Stimulated activated CD4-positive, alpha-beta T cell treated with anti-CD3 and anti-CD28 coated beads, Interleukin-2, amount 100 ng/mL, for 24 hours (primary cell): ENCODE results near the gene SZT2.
"Not testable (repeated sequence)": the region's sequence is repeated elsewhere in the genome, so short reads cannot be mapped to it uniquely, and the experiment has no call there.

ENCODE experiments used
- DNase-seq, 2 donors: peaks; one replicate each; pipeline ENCODE4 v3.0.0-alpha.2; 2020

SZT2 gene

DNA sequence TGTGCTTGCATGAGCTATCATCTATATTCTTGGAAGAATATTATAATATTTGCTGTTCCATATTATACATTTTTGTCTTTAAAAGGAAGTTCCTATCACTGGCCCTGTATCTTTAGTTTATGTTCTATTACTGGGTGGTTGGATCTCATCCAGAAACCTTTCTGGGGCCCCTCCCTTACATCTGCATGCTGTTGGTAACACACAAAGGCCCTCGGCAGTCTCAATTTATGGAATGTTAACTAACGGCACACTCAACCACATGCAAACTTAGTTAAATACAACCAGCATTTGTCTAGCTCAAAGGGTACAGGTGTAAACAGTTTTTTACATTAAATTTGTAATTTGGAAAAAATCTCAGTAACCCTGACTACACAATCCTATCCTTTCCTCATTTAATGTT lies 73.8 kb downstream of the SZT2 start:
- no peak for DNase-seq

DNA sequence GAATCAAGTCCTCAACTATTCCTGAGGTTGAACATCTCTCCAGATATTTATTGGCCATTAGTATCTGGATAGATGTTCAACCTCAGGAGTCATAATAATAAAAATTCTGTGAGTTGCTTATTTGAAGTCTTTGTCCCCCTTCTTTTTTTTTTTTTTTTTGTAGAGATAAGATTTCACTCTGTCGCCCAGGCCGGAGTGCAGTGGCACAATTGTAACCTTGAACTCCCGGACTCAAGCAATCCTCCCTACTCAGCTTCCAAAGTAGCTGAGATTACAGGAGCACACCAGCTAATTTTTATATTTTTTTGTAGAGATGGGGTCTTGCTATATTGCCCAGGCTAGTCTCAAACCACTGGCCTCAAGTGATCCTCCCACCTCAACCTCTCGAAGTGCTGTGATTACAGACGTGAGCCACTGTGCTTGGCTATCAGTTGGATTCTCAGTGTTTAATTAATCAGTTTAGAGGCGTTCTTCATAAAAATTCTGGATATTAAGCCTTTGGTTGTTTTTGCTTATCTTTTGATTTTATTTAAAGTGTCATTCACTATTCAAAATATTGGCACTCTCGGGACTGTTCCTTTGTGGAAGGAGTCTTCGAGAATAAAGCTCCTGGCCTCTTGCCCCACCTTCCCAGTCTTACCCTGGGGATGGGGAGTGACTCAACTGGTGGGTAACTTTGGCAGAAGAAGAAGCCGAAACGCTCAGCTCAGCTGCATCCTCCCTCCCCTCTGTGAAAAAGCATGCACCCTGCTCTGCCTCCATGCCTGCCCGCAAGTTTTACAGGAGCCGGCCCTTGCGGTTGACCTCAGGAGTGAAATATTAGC lies 75.2 kb downstream of the SZT2 start:
- DNase-seq: no peak

DNA sequence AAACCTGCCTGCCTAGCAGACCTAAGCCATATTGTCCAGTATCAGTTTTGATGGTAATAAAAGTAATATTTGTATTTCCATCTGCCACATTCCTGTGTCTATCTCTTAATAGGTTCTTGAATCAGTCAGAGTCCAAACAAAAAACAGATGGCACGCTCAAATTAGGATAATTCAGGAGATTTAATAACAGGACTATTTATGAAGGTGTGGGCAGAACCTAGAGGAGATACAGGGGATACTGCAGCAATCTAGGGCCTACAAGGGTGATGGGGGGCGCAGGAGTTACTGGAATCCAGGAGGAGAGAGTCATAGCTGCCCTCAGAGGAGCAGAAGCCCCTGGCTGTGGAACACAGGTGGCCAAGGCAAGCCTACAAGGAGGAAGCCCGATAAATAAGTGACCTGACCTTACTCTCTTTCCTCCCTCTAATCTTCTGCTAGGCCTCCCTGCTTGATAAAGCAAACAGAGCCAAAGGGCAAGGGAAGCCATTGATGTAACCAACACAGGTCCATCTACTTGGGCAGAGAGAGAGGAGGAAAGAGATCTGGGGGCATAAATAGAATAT lies 75.9 kb downstream of the SZT2 start:
- DNase-seq: no peak

DNA sequence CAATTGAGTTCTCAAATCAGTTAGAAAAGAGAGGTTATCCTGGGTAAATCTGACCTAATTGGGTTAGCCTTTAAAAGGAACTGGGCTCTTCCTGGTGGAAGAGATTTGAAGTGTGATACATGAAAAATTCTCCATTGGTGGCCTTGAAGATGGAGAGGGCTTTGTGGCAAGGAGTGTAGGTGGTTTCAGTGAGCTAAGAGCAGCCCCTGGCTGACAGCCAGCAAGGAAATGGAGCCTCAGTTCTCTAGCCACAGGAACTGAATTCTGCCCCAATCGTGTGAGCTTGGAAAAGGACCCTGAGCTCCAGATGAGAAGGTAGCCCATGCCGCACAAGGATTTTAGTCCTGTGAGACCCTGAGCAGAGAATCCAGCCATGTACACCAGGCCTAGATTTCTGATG lies 76.7 kb downstream of the SZT2 start:
- no peak for DNase-seq

DNA sequence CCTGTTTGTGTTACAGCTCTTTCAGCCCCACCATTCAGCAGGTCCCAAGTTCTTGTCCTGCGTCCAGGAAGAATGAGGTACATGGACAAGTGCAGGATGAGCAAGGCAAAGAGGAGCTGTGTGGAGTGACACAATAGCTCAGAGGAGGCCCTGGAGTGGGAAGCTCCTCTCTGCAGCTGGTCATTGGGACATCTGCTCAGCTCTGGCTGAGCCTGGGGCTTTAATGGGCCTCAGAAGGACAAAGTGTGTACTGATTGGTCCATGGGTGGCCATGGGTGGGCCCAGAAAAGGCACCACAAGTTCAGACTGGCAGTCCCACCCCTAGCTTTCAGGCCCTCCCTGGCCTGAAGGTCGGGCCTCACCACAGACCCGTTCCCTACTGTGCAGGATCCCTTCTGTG lies 78.7 kb downstream of the SZT2 start:
- no peak for DNase-seq

DNA sequence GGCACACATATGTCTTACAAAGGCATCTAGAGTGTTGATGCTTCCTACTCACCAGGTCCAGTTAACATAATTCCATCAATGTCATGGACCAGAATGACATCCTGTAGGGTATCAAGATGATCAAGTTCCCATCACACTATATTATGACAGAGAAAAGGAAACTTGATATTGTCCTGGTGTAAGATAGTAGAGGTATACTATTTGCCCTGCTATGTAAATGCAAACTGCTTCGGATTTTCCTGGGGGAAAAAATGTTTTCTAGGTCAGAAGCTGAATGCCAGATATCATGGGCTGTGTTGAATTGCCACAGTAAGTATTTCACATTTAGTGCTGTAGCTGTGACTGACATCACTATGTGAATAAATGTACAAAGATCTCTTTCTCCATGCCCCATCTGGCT lies 80.2 kb downstream of the SZT2 start:
- no peak for DNase-seq

DNA sequence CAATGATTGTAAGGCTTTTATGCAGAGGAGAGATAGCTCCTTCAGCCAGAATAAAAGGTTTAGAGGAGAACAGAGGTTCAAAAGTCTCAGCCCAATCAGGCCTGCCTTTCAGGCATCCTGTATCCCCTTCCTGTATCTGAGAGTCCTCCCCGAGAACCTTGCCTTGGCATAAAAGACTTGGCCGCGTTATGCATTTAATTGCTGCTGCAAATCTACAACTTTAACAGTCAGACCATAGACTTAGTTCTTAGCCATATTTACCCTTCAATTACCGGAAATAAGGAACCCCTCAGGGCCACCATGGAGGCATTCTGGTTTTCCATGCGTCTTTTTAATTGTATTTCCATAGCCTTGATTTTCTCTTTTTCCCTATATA lies 82.4 kb downstream of the SZT2 start:
- DNase-seq: no peak

DNA sequence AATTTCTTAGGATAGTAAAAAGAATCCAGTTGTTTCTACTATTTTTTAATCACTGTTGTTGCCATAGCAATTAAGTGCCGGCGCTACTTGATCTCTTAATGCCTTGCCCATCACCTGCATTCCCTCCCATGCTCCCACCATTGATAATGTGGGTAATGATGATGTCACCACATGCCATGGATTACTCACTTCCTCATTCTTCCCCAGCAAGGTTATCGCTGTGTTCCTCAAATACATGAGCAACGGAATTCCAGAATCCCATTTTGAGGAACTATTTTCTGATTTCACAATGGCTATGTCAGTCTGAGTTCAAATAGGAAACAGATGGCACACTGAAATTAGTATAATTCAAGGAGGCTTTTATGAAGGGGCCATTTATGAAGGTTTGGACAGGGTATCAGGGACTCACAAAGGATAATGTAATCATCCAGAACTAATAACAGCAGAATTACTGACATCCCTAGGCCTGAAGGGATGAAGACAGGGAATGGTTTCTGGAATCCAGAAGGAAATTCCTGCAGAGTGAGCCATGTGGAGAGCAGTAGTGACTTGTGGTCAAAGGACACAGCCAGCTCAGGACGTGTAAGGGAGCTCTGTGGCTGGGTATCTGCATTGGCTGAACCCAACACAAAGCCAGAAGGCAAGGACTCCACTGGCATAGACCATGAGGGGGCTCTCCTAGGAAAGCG lies 82.9 kb downstream of the SZT2 start:
- DNase-seq: not testable (repeated sequence)

DNA sequence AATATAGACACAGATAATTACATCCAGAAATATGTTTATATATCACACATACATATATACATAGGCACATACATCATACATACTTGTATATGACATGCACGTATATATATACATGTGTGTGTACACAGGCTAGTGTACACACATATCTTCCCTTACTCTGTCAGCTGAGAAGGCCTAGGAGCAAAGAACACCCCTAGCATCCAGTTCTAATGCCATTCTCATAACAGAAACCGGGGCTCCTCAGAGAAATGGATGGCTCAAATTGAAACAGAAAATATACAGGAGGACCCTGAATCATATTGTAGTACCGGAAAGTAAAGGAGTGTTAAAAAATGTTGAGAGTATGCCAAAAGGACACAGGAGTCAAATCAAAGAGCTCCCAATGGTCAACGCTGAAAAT lies 83.8 kb downstream of the SZT2 start:
- no peak for DNase-seq

DNA sequence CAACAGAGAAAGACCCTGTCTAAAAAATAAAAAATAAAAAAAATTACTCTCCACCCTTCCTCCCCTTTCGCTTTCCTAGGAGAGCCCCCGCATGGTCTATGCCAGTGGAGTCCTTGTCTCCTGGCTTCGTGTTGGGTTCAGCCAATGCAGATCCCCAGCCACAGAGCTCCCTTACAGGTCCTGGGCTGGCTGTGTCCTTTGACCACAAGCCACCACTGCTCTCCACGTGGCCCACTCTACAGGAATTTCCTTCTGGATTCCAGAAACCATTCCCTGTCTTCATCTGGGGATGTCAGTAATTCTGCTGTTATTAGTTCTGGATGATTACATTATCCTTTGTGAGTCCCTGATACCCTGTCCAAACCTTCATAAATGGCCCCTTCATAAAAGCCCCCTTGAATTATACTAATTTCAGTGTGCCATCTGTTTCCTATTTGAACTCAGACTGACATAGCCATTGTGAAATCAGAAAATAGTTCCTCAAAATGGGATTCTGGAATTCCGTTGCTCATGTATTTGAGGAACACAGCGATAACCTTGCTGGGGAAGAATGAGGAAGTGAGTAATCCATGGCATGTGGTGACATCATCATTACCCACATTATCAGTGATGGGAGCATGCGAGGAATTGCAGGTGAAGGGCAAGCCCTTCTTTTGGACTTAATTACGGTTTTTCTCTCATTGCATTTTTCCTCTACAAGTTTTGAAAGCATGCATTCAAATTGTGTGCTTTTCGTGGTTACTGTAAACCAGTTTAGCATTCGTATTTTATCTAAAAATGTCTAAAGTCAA lies 86.1 kb downstream of the SZT2 start:
- not testable (repeated sequence) for DNase-seq

DNA sequence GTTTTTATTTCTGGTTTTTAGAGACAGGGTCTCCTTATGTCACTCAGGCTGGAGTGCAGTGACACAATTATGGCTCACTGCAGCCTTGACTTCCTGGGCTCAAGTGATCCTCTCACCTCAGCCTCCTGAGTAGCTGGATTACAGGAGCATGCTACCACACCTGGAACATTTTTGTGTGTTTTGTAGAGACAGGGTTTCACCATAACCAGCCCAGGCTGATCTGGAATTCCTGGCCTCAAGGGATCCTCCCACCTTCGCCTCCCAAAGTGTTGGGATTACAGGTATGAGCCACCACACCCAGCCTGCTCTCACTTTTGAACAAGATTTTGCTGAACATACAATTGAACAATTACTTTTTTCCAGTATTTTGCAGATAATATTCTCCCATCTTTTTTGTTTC lies 88.0 kb downstream of the SZT2 start:
- DNase-seq: no peak

DNA sequence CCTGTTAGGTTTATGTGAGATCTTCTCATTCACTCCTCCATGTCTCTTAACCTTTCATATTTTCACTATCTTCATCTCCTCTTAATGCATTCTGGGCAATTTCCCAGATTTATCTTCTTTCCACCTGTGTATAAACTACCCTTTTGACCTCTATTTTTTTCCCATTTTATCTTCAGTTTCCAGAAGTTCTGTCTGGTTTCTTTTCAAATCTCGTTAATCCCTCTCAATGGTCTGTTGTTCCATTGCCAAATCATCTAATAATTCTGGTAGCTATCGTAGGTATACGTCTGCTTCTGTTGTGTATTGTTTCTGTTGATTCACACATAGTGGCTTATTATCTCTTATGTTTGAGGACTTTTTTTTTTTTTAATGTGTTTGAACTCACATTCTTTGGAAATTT lies 89.7 kb downstream of the SZT2 start:
- DNase-seq: no peak

DNA sequence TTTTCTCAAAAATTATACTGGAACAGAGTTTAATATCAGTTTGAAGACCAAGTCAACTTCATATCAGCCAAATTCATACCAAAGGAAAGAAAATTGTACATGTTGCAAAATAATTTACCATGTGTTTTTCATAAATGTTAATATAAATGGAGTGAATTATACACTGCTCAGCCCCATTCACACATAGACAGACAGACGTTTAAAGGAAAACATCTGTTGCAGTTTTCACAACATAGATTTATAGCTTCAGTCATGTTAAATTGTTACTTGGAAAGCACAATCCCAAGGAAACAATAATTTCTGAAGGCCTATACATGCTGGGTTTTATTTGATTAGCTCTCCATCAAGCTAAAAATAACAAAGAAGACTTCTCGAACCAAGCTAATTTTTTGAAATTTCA lies 91.8 kb downstream of the SZT2 start:
- no peak for DNase-seq

DNA sequence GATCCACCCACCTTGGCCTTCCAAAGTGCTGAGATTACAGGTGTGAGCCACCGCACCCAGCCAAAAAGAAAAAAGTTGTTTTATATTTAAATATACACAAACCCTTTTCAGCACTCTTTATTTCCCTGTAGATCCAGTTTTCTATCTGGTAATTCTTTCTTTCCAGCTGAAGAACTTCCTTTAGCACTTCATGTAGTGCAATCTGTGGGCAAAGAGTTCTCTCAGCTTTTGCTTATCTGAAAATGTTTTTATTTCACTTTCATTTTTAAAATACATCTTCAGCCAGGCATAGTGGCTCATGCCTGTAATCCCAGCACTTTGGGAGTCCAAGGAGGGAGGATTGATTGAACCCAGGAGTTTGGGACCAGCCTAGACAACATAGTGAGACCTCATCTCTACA lies 92.5 kb downstream of the SZT2 start:
- DNase-seq: no peak

DNA sequence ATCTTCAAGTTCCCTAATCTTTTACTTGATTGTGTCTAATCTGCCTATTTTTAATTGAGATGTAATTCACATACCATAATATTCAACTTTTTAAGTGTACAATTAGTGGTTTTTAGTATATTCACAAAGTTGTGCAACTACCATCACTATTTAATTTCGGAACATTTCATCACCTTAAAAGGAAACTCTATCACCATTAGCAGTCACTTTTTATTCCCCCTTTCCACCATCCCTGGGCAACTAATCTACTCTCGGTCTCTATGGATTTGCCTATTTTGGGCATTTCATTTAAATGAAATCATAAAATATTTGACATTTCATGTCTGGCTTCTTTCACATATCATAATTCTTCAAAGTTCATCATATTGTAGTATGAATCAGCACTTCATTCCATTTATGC lies 94.7 kb downstream of the SZT2 start:
- DNase-seq: no peak

DNA sequence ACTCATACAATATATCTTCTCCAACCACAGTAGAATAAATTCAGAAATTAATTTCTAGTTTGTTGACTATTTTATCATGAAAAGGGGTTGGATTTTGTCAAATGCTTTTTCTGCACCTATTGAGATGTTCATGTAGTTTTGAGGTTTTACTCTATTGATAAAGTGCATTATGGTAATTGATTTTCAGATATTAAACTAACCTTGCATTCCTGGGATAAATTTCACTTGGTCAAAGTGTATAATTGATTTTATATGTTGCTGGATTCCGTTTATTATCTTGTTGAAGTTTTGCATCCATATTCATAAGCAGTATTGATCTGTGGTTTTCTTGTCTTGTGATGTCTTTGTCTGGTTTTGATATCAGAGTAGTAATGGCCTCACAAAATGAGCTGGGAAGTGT lies 98.5 kb downstream of the SZT2 start:
- DNase-seq: no peak

DNA sequence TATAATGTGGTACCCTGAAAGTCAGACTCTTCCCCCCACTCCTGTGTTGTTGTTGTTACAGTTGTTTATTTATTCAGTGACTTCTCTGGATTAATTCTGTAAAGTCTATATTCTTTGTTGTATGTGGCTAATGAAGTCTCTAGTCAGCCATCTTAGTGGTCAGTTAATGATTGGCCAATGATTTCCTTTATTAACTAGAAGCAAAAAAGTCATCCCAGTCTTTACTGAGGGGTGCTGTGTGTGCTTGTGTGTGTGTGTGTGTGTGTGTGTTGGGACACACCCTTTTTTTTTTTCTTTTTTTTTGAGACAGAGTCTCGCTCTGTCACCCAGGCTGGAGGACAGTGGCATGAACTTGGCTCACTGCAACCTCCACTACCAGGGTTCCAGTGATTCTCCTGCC lies 101.4 kb downstream of the SZT2 start:
- no peak for DNase-seq

DNA sequence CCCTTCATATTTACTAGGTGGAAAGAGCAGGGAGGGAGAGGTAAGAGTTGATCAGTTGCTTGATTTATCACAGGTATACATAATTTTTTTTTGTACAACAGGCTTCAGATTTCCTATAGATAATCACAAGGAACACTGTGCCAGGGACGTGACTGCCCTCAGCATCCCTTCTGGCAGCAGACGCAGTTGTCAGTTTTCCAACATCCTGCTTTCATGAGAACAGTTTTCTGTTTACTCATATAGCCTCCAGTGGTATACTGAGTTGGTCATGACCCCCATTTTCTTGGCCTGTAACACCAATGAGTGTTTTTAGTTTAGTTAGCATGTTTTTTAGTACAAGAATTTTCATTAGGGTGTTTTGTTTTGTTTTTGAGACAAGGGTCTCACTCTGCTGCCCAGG lies 103.1 kb downstream of the SZT2 start:
- DNase-seq: no peak

DNA sequence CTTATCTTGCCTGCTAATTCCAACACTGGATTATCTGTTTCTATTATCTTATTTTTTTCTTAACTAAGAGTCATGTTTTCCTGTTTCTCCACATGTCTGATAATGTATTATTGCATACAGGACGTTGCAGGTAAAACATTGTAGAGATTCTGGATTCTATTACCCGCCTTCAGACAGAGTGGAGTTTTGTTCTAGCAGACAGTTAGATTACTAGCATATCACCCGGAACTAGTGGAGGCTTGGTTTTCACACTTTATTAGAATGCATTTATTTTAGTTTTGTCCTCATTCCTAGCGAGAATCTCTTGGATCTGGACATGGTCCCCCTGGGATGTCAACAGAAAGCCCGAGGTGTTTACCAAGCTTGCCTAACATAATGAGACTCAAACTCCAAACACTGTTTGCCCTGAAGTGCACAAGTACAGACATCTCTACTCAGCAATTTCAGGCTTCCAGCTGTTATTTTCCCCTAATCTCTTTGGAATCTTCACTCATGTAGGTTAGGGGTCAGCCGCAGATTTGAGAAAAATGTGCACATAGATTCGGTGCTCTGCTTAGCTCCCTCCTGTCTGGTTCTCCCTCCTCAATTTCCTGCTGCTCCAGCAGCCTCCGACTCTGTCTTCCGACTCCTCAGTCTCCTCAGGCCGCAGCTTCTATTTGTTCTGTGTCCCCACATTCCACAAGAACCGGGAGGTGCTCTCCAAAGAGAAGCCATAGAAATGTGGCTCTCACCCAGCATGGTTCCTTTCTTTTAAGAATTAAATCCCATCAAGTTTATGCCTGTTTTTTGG lies 104.2 kb downstream of the SZT2 start:
- DNase-seq: no peak

DNA sequence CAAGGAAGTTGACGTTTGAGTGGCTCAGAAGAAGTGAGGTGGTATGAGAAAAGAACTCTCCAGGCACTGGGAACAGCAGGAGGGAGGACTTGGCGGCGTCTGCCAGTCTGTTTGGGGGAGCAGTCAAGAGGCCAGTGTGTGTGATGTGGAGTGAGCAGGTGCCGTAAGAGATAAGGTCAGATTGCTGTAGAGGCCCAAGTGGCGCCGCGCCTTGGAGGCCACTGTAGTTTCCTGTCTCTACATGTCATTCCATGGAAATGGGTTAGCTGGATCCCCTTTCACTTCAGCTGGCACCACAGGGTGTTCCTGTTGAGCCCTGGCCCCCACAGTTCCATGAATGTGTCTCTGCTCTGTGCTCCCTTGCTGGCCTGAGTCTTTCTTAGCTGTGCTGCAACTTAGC lies 105.5 kb downstream of the SZT2 start:
- no peak for DNase-seq

DNA sequence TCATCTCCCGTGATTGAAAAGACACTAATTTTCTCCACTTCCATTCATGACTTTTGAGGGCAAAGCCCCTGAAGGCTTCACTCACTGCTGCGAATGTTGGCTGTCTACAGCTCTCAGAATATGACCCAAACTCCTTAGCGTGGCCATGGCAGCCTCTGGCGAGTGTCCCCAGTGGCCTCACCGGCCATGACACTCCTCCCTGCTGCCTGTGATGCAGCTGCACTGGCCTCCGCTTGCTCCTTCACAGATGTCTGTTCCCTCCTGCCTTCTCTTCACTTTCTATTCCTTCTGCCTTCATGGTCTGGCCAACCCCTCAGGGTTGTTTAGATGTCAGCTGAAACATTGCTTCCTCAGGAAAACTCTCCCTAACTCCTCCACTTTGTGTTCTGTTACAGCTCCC lies 110.2 kb downstream of the SZT2 start:
- no peak for DNase-seq

DNA sequence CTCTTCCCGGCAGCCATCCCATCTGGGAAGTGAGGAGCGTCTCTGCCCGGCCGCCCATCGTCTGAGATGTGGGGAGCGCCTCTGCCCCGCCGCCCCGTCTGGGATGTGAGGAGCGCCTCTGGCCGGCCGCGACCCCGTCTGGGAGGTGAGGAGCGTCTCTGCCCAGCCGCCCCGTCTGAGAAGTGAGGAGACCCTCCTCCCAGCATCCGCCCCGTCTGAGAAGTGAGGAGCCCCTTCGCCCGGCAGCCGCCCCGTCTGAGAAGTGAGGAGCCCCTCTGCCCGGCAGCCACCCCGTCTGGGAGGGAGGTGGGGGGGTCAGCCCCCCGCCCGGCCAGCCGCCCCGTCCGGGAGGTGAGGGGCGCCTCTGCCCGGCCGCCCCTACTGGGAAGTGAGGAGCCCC lies 112.1 kb downstream of the SZT2 start:
- not testable (repeated sequence) for DNase-seq

DNA sequence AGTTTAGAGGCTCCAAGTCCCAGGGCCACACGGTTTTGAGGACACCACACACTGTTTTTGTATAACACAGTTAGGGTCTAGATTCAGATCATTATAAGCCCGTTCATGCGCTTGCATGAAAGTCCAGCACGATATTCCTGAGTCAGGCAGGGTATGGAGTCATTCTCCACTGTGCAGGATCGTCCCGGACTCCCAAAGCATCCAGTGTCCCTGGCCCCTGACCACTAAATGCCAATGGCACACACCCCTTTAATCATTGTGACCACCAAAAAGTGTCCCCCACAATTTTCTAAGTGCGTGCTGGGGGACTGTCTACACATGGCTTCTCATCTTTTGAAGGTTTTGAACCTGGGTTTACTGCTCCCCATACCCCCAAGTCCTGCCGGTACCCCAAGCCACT lies 113.8 kb downstream of the SZT2 start:
- DNase-seq: no peak
